Omental fat pad (tissue), 4 donors: Measurements from ENCODE around the gene SLC8A1. TPM values are rescaled to one million over a fixed set of nuclear protein-coding genes. Genes with fewer than 3 reads are reported as not detected.
A peak's percentile ranks its signal among the peaks of the same experiment; 100 is the strongest.

Experiments used
- ATAC-seq: fragments of 150-250 bp; one replicate; pipeline ENCODE4 v1.9.1; 2016; ENCODE audit warnings: mild to moderate bottlenecking, moderate library complexity; ENCODE audit not compliant: low FRiP score
- DNase-seq: peaks from one replicate; pipeline ENCODE4 v3.0.0-alpha.2; 2019; ENCODE audit warnings: low spot score
- total RNA-seq, 4 donors: library from RNA; depleted of rRNA; stranded (reverse); fragments of >200 nt; gene quantifications; one replicate each; pipeline ENCODE4 v1.1.0, GENCODE V29; 2016
- TF ChIP-seq, protein P1 (sequence below), 3 donors: fragments of 450-650 bp; IDR thresholded peaks; one replicate each; pipeline ENCODE4 v1.5.1; 2016 to 2017; ENCODE audit warnings: antibody characterized with exemption in 3 of 3, mild to moderate bottlenecking in 3 of 3, moderate library complexity in 2 of 3

Gene SLC8A1
- total RNA-seq, 4 donors from 2014 or later, result 17.5 to 47.0 (median 30.0) TPM

DNA sequence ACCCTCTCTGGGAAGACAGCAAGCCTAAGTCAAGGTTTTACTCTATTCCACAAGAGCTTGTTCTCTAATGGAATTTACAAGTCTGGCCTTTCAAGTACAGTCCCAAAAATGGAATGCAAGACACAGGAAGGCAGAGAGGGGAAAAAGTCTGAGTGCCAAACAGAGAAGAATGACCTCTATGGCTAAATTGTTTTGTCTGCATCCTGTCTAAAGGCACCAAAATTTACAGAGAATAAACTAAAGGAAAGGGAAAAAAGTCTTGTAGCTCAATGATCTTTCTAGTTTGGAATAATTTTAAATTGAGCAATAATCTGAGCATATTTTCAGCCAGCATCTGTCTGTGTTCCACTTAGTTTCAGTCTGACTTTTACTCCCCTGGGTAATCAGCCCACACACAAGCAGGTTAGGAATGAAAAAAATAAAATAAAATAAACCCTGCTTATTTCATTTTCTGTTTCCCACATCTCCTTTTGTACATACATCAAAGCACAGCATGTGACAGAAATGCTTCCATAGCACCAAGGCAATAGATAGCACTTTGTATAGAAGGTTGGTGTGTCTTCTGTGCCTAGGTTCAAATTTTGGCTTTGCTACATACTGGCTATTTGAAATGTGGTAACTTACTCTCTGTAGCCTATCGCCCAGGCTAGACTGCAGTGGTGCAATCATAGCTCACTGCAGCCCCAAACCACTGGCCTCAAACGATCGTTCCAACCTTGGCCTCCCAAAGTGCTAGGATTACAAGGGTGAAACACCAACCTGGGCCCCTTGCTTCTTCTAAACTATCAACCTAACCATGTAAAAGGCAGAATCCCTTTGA lies 105.1 kb downstream of the SLC8A1 start:
- DNase-seq (no peak), ATAC-seq (peak; percentile 63)
- TF ChIP-seq, protein P1, sequence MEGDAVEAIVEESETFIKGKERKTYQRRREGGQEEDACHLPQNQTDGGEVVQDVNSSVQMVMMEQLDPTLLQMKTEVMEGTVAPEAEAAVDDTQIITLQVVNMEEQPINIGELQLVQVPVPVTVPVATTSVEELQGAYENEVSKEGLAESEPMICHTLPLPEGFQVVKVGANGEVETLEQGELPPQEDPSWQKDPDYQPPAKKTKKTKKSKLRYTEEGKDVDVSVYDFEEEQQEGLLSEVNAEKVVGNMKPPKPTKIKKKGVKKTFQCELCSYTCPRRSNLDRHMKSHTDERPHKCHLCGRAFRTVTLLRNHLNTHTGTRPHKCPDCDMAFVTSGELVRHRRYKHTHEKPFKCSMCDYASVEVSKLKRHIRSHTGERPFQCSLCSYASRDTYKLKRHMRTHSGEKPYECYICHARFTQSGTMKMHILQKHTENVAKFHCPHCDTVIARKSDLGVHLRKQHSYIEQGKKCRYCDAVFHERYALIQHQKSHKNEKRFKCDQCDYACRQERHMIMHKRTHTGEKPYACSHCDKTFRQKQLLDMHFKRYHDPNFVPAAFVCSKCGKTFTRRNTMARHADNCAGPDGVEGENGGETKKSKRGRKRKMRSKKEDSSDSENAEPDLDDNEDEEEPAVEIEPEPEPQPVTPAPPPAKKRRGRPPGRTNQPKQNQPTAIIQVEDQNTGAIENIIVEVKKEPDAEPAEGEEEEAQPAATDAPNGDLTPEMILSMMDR (IDR thresholded peaks at IDR 0.05), result no peak

DNA sequence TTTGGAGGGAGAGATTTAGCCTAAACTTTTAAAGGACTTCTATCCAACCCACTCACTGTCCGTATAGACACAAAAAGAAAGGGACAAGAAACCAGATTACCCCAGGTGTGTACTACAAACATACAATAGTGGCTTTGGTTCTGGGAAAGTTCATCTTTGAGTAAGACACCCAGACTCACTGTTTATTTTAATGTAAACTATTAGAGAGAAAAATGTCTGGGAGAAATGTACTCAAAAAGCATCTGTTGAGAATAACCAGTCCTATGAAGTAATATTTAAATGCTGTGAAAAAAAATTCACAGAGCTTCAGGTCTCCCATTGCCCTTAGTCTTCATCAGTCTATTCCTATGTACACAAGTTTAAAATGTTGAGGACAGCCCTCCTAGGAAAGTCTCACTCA lies 107.5 kb downstream of the SLC8A1 start:
- ATAC-seq (no peak), DNase-seq (no peak)
- TF ChIP-seq, protein P1 (IDR thresholded peaks at IDR 0.05), result no peak

DNA sequence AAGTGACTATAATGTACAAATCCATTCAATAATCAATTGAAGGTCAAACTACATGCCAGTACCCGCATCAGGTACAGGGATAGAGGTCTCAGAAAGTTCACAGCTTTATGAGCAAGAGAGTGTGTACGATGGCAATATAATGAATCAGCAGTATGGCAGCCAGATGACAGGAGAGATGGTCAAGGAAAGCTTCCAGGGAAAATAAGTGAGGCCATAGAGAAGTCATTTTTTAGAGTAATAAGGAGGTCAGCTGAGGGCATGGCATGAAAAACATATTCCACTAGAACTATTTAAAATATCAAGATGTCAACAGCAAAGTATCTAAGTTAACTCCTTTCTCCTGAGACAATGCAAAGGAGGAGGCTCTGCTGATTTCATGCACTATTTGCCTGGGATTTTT lies 108.0 kb downstream of the SLC8A1 start:
- TF ChIP-seq, protein P1 (IDR thresholded peaks at IDR 0.05), result no peak
- no peak for ATAC-seq

DNA sequence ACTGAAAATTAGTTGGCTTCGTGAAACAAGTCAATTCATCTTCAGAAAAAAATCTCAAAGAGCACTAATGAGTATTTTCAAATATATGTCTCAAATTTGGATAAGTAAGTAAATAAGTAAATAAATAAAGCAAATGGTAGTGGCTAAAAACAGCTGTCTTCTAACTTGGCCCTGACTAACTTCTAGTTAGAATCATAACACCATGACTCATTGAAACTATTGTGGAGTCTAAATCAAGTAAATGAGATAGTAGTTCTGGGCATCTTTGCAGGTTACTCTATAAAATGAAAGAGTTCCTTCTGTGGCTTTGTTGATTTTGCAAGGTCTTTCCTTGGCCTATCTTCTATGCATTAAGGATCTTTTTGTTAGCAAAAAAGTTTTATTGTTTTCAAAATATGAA lies 110.7 kb downstream of the SLC8A1 start:
- no peak for DNase-seq
- TF ChIP-seq, protein P1 (IDR thresholded peaks at IDR 0.05), result no peak
- no peak for ATAC-seq

More for the DNA sequence above, 108.0 kb downstream of the SLC8A1 start:
- no peak for DNase-seq

DNA sequence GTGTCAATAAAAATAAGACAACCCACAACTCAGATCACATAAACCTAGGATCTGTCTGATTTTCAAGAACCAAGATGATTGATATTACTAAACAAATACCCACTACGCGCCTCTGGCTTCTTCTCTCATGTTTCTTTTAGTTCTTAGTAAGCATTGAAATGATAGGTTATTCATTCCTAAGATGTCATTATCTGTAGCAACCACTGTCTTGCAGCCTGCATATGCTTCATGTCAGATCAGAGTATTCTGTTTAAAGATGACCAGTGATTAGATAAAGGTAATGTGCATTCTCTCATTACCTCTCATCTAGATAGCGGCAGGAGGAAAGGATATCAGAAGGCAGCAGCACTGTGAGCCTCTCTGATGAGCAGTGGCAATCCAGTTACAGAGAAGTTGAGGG lies 112.9 kb downstream of the SLC8A1 start:
- TF ChIP-seq, protein P1 (IDR thresholded peaks at IDR 0.05), result no peak
- DNase-seq, result no peak
- no peak for ATAC-seq

DNA sequence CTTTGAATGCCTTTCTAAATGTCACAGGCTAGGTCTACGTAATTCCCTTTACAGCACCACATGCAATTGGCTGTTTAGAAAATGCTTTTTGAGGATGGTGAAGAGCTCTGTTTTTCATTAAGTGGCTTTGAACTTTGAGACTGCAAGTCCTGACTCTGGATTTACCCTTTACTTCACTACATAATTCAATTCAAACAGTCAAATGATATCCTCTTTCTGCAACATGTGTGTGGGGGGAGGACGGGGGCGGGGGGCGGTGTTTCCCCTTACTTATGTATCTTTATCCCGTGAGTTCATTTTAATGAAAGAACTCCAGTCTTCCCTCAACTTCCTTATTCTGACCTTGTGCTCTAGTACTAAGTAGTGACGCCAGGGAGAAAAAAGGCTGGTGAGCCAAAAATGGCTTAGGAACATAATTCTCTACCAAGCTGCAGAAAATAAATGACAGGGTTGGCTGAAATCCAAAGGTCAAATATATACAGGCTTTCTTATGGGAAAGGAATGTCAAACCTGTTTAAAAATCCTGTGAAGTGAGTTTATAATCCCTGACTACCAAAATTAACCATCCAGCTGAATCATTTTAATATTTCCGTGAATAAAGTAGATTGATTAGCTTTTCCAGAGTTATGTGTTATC lies 119.6 kb downstream of the SLC8A1 start:
- DNase-seq (no peak), ATAC-seq (no peak)
- TF ChIP-seq, protein P1 (IDR thresholded peaks at IDR 0.05), result no peak

DNA sequence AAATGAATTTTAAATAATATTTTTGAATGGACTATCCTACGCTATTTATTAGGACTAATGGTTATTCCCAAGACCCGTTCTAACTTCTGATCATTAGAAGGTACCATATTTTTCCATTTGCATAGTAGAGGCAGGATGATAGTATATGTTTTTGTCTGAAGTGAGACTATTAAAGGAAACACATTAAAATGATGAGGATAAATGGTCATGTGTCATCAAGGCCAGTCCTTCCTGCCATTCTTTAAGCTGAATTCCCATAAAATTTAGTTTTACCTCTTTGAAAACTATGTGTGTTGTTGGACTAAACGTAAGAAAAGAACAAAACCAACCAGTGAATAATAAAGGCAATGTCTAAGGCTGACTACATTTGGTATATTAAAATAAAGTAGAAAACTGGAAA lies 121.8 kb downstream of the SLC8A1 start:
- DNase-seq (no peak), ATAC-seq (no peak)
- TF ChIP-seq, protein P1 (IDR thresholded peaks at IDR 0.05), result no peak
